ENCODE results near the gene PPP1R12B.
"Not testable (repeated sequence)": the region's sequence is repeated elsewhere in the genome, so short reads cannot be mapped to it uniquely, and the experiment has no call there.

The PPP1R12B gene

DNA sequence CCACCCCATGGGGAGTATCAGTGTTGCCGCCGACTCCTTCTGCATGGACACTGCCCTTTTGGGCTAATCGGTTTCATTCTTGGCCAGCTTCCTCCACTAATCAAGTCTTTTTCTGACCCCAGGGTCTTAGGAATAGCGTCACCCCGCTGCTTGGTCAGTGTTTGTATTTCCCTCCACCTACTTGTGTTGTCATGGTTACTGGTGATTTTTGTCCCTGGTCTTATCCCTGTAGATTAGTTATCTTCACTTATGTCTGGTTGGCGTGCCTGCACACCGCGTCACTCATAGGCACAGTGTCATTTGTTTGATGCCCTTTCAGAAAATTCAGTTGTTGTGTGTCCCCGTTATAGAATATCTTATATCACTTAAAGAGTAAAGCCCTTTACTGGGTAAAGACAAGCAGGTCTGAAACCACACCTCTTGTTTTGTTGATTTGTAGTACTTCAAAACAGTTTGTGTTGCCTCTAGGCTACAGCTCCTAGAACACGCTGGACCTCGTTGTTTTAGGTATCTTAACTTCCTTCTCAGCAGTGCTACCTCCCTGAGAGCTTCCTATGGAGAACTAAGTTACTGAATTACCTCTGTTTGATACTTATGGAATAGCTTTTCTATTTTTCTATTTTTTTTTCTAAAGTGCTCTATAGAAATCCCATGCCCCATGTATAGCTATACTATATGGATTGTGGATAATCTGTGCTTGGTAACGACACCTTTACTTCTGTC is 868 bp downstream of the PPP1R12B start:
- no peak for FAIRE-seq

DNA sequence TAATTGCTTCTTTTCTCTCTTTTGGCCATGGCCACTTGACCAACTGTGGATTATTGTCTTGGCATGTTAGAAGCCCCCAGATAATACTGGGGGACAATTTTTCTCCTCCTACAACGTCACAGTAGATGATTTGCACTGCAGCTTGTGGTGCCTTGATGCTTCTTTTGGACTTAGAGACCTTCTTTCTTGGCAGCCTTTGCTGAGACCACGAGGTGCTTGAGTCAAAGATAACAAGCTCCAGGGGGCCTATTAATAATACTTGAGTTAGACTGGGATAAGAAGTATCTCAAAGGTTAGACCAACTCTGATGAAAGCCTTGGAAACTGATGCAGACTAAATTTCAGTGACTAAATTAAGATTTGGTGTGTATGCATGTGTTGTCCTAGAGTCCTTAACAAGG is 3.2 kb downstream of the PPP1R12B start:
- no peak for FAIRE-seq

DNA sequence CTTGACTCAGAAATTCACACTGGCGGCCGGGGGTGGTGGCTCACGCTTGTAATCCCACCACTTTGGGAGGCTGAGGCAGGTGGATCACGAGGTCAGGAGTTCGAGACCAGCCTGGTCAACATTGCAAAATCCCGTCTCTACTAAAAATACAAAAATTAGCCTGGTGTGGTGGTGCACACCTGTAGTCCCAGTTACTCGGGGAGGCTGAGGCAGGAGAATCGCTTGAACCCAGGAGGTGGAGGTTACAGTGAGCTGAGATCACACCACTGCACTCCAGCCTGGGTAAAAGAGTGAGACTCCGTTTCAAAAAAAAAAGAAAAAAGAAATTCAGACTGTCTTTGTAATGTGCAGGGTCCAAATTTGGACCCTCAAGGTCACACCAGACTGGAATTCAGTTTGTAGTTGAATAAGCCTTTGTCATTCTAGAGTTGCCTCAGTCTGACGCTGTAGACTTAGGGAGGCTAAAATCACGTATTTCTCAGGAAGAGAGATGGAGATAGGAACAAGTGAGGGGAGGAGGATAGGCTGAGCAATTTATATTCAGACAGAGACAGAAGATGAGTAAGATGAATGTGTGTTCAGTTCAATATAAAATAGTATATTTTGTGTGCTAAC is 4.2 kb downstream of the PPP1R12B start:
- not testable (repeated sequence) for FAIRE-seq

DNA sequence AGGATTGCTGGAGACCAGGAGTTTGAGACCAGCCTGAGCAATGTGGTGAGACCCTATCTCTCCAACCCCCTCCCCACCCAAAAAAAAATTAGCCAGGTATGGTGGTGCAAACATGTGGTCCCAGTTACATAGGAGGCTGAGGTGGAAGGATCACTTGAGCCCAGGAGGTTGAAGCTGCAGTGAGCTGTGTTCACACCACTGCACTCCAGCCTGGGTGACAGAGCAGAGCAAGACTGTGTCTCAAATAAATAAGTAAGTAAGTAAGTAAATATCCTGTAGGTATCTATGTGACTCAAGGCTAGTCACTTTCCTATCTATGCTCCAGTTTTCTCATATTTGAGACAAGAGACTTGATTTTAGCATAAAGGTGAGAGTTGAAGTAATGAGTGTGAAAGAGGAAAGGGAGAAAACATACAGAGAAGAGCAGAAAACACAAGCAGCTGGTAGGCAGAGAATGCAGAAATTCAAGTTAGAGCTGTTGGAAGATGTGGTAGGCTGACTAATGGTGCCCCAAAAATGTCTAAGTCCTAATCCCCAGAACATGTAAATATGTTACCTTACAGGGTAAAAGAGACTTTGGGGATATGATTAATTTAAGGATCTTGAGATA is 7.5 kb downstream of the PPP1R12B start:
- FAIRE-seq: no peak

DNA sequence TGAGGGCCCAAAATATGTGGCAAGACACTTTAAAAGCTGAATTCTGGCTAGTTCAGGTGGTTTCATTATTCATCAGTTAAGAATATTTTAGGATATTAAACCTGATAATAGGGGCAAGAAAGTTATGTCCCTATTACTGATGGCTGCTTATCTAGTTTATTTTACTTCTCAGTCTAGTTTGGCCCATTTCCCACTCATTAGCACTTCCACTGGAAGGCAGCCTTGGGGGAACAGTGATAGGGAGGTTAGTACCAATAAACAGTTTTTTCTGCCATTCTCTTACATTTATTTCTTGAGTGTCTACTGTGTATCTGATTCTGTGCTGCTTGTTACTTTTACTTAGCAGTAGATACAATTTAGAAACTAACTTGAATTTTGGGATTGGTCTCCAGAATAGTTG is 9.0 kb downstream of the PPP1R12B start:
- FAIRE-seq: no peak

DNA sequence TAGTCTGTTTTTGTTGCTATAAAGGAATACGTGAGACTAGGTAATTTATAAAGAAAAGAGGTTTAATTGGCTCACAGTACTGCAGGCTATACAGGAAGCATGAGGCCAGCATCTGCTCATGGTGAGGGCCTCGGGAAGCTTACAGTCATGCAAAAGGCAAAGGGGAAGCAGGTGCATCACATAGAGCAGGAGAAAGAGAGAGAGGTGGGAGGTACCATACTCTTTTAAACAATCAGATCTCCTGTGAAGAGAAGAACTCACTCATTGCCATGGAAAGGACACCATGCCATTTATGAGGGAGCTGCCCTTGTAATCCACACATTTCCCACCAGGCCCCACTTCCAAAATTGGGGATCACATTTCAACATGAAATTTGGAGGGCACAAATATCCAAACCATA is 12.7 kb downstream of the PPP1R12B start:
- no peak for FAIRE-seq

DNA sequence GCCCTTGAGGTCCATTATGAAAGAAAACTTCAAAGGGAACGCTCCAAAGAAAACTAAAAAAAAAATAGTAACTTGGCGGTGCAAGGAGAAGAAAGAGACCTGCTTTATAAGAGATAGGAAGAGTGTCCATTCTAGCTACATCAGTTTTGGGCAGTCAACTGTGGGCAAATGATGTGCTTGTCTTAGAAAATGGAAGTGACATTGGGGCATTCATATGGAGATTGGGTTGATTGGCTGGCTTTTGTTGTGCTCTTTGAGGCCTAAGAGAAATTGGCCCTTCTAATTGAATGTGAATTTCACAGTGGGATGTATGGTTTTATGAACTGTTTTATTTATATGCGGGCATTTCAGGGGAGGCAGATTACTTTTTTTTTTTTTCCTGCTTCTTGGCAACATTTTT is 13.2 kb downstream of the PPP1R12B start:
- no peak for FAIRE-seq

DNA sequence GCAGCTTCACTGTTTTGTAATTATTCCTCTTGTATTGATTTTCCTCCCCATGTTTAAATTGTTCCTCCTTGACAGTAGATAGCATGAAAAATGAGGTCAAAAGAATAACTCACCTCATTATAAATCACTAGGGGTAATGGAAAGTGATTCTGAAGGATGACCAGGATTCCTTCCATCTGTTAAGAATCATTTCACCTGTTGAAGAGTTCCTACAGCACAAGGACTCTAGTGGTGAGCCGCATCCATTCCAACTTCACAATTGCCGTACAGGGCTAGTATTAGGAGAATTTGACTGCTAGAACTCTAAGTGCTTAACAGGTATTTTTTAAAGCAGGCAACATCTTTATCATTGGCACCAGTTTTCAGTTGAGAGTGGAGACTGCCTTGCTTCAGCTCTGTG is 13.7 kb downstream of the PPP1R12B start:
- no peak for FAIRE-seq

DNA sequence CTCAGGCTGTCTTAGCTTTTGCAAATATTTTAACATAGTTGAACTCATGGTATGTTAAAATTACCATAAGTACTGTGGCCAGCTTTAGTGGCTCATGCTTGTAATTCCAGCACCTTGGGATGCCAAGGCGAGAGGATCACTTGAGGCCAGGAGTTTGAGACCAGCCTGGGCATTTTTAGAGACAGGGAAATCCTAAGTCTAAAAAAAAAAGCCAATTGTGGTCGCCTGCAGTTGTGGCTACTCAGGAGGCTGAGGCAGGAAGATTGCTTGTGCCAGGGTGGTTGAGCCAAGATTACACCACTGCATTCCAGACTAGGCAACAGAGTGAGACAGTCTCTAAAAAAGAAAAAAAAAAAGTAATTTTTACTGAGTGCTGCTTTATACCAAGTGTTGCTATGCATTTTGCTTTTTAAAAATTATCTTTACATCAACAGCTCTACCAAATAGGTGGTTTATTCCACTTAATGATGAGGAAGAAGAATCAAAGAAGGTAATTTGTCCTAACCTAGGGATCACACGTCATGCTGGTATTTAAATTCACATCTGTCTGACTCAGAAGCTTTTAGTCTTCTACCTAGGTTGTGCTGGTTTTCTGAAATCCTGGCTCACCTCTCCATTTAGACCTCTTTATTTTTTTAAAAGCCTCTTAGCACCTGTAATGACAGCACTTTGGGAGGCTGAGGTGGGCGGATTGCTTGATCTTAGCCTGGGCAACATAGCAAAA is 16.8 kb downstream of the PPP1R12B start:
- FAIRE-seq: no peak

DNA sequence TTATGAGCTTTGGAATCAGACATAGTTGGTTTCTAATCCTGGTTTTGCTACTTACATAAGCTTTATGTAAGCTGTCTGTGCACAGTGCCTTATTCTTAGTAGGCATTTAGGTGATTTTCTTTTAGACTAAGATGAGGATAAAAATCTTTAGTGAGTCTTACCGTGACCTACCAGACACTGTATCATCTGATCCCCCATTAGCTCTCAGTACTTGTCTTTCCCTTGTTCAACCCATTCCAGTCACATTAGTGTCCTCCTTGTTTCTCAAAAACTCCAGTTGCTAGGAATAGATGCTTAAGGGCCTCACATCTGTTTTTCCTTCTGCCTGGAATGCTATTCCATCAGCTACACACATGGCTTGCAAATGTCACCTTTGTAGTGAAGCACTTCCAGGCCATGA is 18.8 kb downstream of the PPP1R12B start:
- FAIRE-seq: no peak

DNA sequence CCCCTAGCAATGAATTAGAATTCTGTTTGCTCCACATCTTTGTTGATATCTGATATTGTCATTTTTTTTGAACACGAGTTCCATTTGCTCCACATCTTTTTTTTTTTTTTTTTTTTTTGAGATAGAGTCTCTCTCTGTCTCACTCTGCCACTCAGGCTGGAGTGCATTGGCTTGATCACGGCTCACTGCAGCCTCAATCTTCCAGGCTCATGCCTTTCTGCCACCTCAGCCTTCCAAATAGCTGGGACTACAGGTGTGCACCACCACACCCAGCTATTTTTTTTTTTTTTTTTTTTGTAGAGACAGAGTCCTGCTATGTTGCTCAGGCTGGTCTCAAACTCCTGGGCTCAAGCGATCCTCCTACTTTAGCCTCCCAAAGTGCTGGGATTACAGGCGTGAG is 22.4 kb downstream of the PPP1R12B start:
- FAIRE-seq: not testable (repeated sequence)

DNA sequence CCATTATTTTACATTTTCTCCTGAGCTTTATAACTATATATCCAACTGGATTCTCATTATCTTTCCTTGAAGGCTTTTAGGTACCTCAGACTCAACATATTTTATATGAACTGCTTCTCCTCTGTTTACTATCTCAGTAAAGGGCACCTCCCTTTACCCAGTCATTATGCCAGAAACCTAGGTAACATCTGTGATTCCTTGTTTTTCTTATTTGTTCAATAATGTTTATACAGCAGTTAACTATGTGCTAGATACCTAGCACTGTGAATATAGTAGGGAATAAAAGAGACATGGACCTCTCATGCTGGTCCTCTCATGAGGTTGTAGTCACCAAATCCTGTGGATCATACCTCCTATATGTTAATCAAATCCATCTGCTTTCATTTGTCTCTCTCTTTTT is 25.6 kb downstream of the PPP1R12B start:
- no peak for FAIRE-seq

DNA sequence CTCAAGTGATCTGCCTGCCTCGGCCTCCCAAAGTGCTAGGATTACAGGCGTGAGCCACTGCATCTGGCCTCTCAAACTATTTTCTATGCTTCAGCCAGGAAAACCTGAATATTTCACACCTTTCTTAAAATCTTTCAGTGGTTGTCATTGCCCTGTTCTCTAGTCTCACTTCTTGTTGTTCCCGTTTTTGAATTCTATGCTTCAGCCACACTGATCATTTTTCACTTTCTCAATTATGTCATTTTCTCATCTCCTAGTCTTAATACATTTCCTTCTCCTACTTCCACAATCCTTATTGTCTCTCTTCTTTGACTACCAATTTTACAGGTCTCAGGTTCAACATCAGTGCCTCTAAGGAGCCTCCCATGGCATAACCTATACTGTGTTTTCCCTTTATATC is 26.7 kb downstream of the PPP1R12B start:
- FAIRE-seq: not testable (repeated sequence)

DNA sequence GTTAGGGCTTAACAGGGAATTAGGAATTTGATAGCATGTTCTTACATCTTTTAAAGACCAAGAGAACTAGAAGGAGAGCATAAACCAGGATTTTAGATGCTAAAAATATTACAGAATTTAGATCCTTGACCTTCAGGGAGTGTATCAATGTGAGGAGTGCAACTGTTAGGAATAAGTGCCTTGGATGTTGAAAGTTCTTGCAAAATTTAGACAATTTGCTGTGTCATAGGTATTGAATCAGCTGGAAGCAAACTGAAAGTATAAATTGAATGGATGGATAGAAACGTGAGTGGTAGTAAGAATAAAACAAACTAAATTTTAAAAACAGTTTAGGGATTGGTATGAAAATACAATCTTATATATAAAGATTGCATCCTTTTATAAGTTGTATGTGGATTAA is 27.7 kb downstream of the PPP1R12B start:
- no peak for FAIRE-seq

DNA sequence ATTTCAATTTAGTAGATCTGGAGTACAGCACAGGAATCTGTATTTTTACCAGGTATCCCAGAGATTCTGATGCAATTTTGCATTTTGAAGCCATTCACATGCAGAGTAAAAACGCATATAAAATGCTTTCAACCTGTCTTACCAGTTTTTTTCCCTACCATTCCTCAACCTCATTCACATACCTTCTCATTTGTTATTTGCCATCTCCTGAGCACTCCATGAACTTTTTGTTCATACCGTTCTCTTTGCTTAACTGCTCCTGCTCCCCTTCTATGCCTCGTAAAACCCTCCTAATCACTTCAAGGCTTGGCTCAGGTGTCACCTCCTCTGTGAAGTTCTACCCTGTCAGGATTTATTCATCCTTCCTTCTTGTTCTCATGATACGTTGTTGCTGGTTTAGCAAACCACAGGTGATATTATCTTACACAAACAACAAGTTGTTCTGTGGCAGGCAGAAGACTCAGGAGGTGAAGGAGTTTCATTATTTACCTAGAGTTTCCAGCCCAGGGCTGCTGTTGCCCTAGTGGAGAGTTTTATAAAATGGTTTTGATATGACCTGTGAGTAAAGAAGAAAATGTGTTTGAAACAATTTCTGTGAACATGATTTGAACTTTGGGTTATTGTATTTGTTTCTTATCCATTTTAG is 31.5 kb downstream of the PPP1R12B start:
- not testable (repeated sequence) for FAIRE-seq

DNA sequence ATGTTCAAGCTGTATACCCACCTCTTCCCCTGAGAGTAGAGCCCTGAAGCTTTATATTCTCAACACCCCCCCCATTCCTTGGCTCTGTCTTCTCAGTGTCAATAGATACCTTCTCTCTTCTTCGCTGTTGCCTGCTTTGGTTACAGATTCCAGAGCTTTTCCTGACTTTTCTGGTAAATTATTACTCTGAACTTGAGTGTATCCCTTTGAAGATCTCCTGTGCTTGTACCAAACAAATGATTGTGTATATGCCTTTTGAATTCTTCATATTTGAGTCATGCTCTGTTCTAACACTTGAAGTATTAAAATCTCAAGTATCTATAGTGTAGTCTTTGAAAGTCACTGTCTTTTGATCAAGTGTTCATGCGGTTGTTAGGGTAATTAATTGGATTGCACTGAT is 32.0 kb downstream of the PPP1R12B start:
- FAIRE-seq: not testable (repeated sequence)

DNA sequence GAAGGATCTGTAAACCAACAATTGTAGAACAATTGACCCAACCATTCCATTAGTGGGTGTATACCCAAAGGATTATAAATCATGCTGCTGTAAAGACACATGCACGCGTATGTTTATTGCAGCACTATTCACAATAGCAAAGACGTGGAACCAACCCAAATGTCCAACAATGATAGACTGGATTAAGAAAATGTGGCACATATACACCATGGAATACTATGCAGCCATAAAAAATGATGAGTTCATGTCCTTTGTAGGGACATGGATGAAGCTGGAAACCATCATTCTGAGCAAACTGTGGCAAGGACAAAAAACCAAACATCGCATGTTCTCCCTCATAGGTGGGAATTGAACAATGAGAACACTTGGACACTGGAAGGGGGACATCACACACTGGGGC is 33.4 kb downstream of the PPP1R12B start:
- not testable (repeated sequence) for FAIRE-seq

DNA sequence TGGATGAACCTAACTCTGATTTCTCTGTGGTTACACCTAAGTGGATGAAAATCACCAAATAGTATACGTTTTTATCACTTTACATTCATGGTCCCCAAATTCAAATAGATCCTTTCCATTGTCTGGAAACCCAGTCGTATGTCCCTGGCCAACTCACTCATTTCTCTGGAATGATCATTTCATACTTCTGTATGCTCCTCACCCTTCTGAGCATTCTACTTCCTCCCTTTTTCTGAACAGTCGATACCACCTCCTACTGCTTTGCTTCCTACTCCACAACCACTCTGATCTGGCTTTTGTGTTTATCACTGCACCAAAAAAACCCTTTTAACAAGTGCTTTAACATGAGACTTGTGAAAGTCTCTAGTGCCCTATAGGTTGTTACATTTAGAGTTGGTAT is 47.3 kb downstream of the PPP1R12B start:
- not testable (repeated sequence) for FAIRE-seq

DNA sequence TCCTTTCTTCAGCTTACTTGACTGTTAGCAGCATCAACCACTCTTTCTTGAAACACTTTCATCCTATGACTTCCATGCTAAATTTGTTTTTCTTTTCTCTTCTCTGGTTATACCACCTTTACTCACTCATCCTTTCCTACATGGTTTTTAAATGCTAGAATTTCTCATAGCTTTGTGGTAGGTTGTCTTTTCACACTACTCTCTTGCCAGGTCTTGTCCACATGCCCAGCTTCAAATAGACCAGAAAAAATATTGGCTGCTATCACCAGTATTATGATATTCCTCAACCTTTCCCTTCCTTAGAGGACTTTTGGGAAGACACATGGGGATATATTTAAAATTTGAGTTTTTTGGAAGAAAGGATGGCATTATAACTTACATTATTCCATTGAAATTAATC is 48.8 kb downstream of the PPP1R12B start:
- FAIRE-seq: no peak

DNA sequence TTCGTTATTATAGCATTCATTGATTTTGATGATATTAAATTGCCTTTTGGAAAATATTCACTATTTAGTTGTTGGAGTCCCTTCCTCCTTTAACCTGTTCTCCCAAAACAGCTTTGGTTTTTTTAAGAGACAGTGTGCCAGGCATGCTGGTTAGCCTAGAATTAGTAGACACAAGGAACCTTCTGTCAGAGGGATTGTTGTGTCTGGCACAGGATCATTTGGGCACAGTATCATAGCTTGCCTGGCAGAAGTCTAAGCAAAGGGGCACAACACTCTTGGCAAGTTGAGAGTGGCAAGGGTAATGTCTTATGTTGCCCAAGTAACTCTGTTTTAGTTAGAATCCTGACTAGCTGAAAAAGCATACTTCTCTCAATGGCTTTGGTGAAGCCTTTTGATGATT is 49.9 kb downstream of the PPP1R12B start:
- FAIRE-seq: not testable (repeated sequence)

DNA sequence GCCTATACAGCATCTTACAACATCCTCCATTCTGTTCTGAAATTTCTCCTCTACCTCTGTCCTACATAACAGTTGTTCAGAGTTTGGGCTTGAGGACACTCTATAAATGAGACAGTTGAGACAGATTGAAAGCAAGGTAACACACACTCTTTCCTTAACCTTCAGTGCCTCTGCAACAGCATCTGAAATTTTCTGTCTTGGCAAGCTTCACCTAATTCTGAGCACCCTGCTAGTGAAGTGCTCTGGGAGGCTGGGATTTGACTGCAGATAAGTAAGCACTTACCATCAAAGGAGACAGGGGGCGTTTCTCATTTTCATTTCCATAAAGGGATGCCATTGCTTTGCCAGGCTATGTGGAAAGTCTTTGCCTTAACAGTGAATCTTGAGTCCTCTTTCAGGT is 53.3 kb downstream of the PPP1R12B start:
- FAIRE-seq: not testable (repeated sequence)

DNA sequence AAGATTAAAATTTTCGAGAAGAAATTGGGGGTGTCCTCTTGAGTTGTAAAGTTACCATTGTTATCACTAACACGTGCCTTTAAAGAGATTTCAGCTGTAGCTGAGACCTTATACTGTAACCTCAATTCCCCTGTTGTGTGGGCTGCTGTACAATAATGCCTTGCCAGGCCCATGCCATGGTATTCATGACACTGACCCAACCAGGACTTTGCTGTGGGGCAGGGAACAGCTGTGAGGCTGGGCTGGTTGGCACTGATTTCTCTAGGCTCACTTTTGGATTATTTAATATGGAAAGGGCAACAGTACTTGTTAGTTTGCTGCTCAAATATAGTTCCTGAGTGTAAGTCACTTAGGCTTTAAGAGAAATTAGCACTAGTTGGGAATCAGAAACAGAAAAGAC is 54.9 kb downstream of the PPP1R12B start:
- FAIRE-seq: not testable (repeated sequence)

DNA sequence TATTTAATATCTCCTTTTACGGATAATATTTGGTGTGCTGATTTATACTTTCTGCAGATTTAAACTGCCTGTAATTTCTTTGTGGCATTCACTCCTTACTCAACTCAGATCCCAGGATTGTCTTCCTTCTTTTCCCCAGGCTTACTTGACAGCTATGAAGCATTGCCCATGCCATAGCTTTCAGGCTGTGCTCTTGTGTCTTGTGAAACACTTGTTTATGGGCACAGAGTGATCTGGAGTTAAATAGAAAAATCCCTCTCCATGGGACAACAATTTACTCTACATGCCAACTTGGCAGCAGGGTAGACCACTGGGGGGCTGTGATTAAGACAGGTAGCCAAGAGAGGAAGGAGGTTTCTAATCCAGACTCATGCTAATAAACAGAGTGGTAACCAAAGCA is 57.4 kb downstream of the PPP1R12B start:
- no peak for FAIRE-seq

Measured in G401.6 (cell line).